Psoas muscle (tissue), 8 donors: ENCODE results near the gene NLGN4X. TPM values are rescaled to one million over a fixed set of nuclear protein-coding genes. Genes with fewer than 3 reads are reported as not detected.

Experiments used
- ATAC-seq, 4 donors: fragments of 200-7000 bp; cut with Tn5 transposase; one replicate each; pipeline ENCODE4 v1.9.1; 2020; ENCODE audit warnings: moderate library complexity in 3 of 4, mild to moderate bottlenecking in 2 of 4
- DNase-seq, 2 donors: peaks; one replicate each; pipeline ENCODE4 v3.0.0-alpha.2; 2020
- H3K27ac ChIP-seq: fragments of 200-600 bp; one replicate; pipeline ENCODE4 v1.8.0; 2022
- H3K27me3 ChIP-seq, 3 donors: fragments of 200-600 bp in 1 of 3; one replicate each; pipeline versions ENCODE4 v1.6.1 to v1.8.0; 2013 to 2022; ENCODE audit warnings: low read length in 2 of 3, mild to moderate bottlenecking in 2 of 3, moderate library complexity in 1 of 3; ENCODE audit not compliant: insufficient read depth in 3 of 3
- H3K36me3 ChIP-seq, 2 donors: fragments of 200-600 bp in 1 of 2; one replicate each; pipeline versions ENCODE4 v1.6.1 to v1.8.0; 2013 to 2022; ENCODE audit warnings: low read depth in 1 of 2, mild to moderate bottlenecking in 1 of 2, moderate library complexity in 1 of 2; ENCODE audit not compliant: insufficient read depth in 1 of 2
- H3K4me1 ChIP-seq: fragments of 200-600 bp; one replicate; pipeline ENCODE4 v1.8.0; 2022
- H3K4me3 ChIP-seq: fragments of 200-600 bp; one replicate; pipeline ENCODE4 v1.8.0; 2022; ENCODE audit warnings: mild to moderate bottlenecking
- H3K9me3 ChIP-seq: fragments of 200-600 bp; one replicate; pipeline ENCODE4 v1.8.0; 2022
- CTCF ChIP-seq: fragments of 200-600 bp; IDR thresholded peaks from one replicate; pipeline ENCODE4 v1.8.0; 2022; ENCODE audit warnings: antibody characterized with exemption
- WGBS, 3 donors: extraction: QIAGEN DNeasy Blood & Tissue Kit; methylation state at CpG; one replicate each; pipeline versions ENCODE4 v1.1.6 to v1.1.7; 2013; 5-methylcytosine and 5-hydroxymethylcytosine counted together
- intact Hi-C, 2 donors: fragments of 100-400 bp; cut with DNase I; formaldehyde crosslinking; loops; one replicate each; pipeline versions ENCODE4 v1.11.0 to v1.14.2; 2022
- polyA plus RNA-seq, 3 donors: library from polyadenylated mRNA; stranded (reverse); fragments of 200-250 nt; gene quantifications; one replicate each; pipeline ENCODE4 v1.2.3, GENCODE V29; 2013
- total RNA-seq, 4 donors: library from RNA; stranded (reverse); fragmentation: NEBNext Ultra II Directional in 2 of 4; extraction: Animal tissue kit (Norgen Biotek cat#: 25700) in 2 of 4; gene quantifications; one replicate each; pipeline versions ENCODE4 v1.2.1 to v1.2.4, GENCODE V29; 2021 to 2023
- donor health status: healthy with polysubstance abuse.
- donor health status: DM: no; HTN: no; CAD: no; lungs with moderate emphysema.
- donor health status: Bipolar disorder and iron deficiency.
- donor health status: healthy.
- donor health status: DM: yes; HTN: yes; CAD: no.
- donor health status: DM: no; HTN: no; CAD: no.
- donor health status: DM: no; HTN: no; CAD: no.
- donor health status: DM: yes; HTN: yes; CAD: no.

The NLGN4X gene
- total and polyA plus RNA-seq, 7 donors = 0.05 to 0.59 (median 0.13) TPM

- Histone ChIP-seq H3K36me3 (no peaks in the 10 kb centered on the region), H3K4me3 (no peak overlapping the region), H3K9me3 (no peaks in the 10 kb centered on the region), H3K27me3 (no peaks in the 10 kb centered on the region), H3K27ac (no peak overlapping the region), H3K4me1 (no peaks in the 10 kb centered on the region)
- 80 to 94% (median 83%) methylated on average over 1 of the region's 1 CpG for WGBS, 3 donors
- no peak for TF ChIP-seq CTCF
- DNase-seq (no peak), ATAC-seq (no peak)
- intact Hi-C loops = no loop called here
Measured at GRCh38 chrX:6067600-6067999, 161.1 kb downstream of the NLGN4X start.

- no peak overlapping the region for H3K4me3 ChIP-seq
Measured at GRCh38 chrX:6053141-6053540, 175.5 kb downstream of the NLGN4X start.

GRCh38 chrX:6052111-6052745, 176.4 kb downstream of the NLGN4X start:
- Histone ChIP-seq H3K9me3 (no peaks in the 10 kb centered on the region), H3K27ac (no peak overlapping the region), H3K27me3 (no peaks in the 10 kb centered on the region), H3K4me1 (no peaks in the 10 kb centered on the region), H3K4me3 (no peak overlapping the region), H3K36me3 (no peaks in the 10 kb centered on the region)
- DNase-seq (no peak), ATAC-seq (no peak)
- no peak for TF ChIP-seq CTCF
- intact Hi-C loops = no loop called here
- 39 to 42% (median 39%) methylated on average over 8 of the region's 8 CpGs for WGBS, 3 donors

More at GRCh38 chrX:6053141-6053540, 175.5 kb downstream of the NLGN4X start:
- WGBS, 3 donors = 16 to 27% (median 25%) methylated on average over 6 of the region's 6 CpGs
- ATAC-seq = no peak
- DNase-seq = no peak
- intact Hi-C loops = no loop called here
- H3K27ac ChIP-seq = no peak overlapping the region
- no peaks in the 10 kb centered on the region for H3K9me3 ChIP-seq
- no peak for TF ChIP-seq CTCF
- no peaks in the 10 kb centered on the region for H3K27me3 ChIP-seq
- H3K4me1 ChIP-seq = no peaks in the 10 kb centered on the region
- H3K36me3 ChIP-seq = no peaks in the 10 kb centered on the region

- DNase-seq (no peak), ATAC-seq (no peak)
- WGBS, 3 donors = 59 to 83% (median 74%) methylated on average over 1 of the region's 1 CpG
- intact Hi-C loops = no loop called here
- Histone ChIP-seq H3K9me3 (no peaks in the 10 kb centered on the region), H3K4me1 (no peaks in the 10 kb centered on the region), H3K4me3 (no peak overlapping the region), H3K27me3 (no peaks in the 10 kb centered on the region), H3K36me3 (no peaks in the 10 kb centered on the region), H3K27ac (no peak overlapping the region)
- TF ChIP-seq CTCF = no peak
Measured at GRCh38 chrX:6049132-6049531, 179.5 kb downstream of the NLGN4X start.

- TF ChIP-seq CTCF = no peak
- ATAC-seq = no peak
- intact Hi-C loops = no loop called here
- no peak for DNase-seq
- no peaks in the 10 kb centered on the region for H3K27me3 ChIP-seq
- H3K4me1 ChIP-seq = no peaks in the 10 kb centered on the region
- H3K9me3 ChIP-seq = no peaks in the 10 kb centered on the region
- WGBS, 3 donors = 31 to 38% (median 32%) methylated on average over 2 of the region's 2 CpGs
- no peak overlapping the region for H3K27ac ChIP-seq
- no peak overlapping the region for H3K4me3 ChIP-seq
- no peaks in the 10 kb centered on the region for H3K36me3 ChIP-seq
Measured at GRCh38 chrX:6041630-6042029, 187.0 kb downstream of the NLGN4X start.
